GM12878 (cell line): ENCODE results near the gene PGM3. TPM values are rescaled to one million over a fixed set of nuclear protein-coding genes. Genes with fewer than 3 reads are reported as not detected.

ENCODE experiments used
- ATAC-seq: fragments of 200-7000 bp; cut with Tn5 transposase; 3 replicates; pipeline ENCODE4 v1.9.1; 2020; ENCODE audit warnings: mild to moderate bottlenecking, moderate library complexity
- Bru-seq: library from RNA; stranded (reverse); fragments of 400-500 nt; gene quantifications from one replicate; lab custom pipeline; 2021; lab: Mats Ljungman, UMichigan
- BruChase-seq, 2 experiments: library from RNA; stranded (reverse); fragments of 400-500 nt; gene quantifications; one replicate each; lab custom pipeline; 2021; lab: Mats Ljungman, UMichigan
- BruUV-seq: library from RNA; stranded (reverse); fragments of 400-500 nt; replicated peaks from 2 replicates; lab custom pipeline; 2021; lab: Mats Ljungman, UMichigan
- CTCF ChIA-PET: fragments of 300-600 bp; sonication (Branson Sonifier 250); formaldehyde crosslinking; extraction: SDS; loops from one replicate; lab custom pipeline; 2021; ENCODE audit warnings: inconsistent platforms; lab: Yijun Ruan, JAX
- POLR2A ChIA-PET: fragments of 350-600 bp; formaldehyde crosslinking; extraction: SDS; loops from one replicate; lab custom pipeline; 2021; ENCODE audit warnings: inconsistent platforms; lab: Charles Lee
- RAD21 ChIA-PET: fragments of 300-600 bp; sonication (Branson Sonifier 250); formaldehyde crosslinking; loops from one replicate; lab custom pipeline; 2023; ENCODE audit warnings: antibody characterized with exemption; ENCODE audit not compliant: unreplicated experiment; lab: Charles Lee
- SMC1A ChIA-PET: fragments of 300-600 bp; sonication (Branson Sonifier 250); formaldehyde crosslinking; loops from one replicate; lab custom pipeline; 2023; ENCODE audit not compliant: unreplicated experiment, uncharacterized antibody; lab: Charles Lee
- DNase-seq: peaks from one replicate; pipeline ENCODE4 v3.0.0-alpha.2; 2011; ENCODE audit warnings: low read depth, low spot score
- FAIRE-seq: peaks from 3 replicates; lab custom pipeline; 2011; peaks lifted over from hg19 to GRCh38; lab: Jason Lieb, UNC
- H2AFZ ChIP-seq: 2 replicates; pipeline ENCODE4 v1.6.0; 2011; ENCODE audit warnings: low read depth, low read length, control low read depth; ENCODE audit not compliant: control insufficient read depth
- H3K27ac ChIP-seq: 2 replicates; pipeline ENCODE4 v1.5.1; 2011; ENCODE audit warnings: control low read depth; ENCODE audit not compliant: control insufficient read depth, insufficient read depth
- H3K27me3 ChIP-seq, 2 experiments: replicated peaks in 1 of 2; 2 replicates each; pipeline versions ENCODE4 v1.6.0 to v1.6.1; 2011; ENCODE audit warnings: low read length in 1 of 2; ENCODE audit not compliant: control insufficient read depth in 2 of 2, insufficient read depth in 2 of 2
- H3K36me3 ChIP-seq, 2 experiments: 2 replicates each; pipeline ENCODE4 v1.5.1; 2011; ENCODE audit warnings: low read length in 1 of 2; ENCODE audit not compliant: control insufficient read depth in 2 of 2, insufficient read depth in 2 of 2
- H3K4me1 ChIP-seq: 2 replicates; pipeline ENCODE4 v1.6.1; 2011; ENCODE audit warnings: mild to moderate bottlenecking, low read length, moderate library complexity, mixed read lengths; ENCODE audit not compliant: control insufficient read depth, insufficient read depth
- H3K4me2 ChIP-seq: 2 replicates; pipeline ENCODE4 v1.6.0; 2011; ENCODE audit warnings: control low read depth; ENCODE audit not compliant: control insufficient read depth, insufficient read depth
- H3K4me3 ChIP-seq: fragments of 200-600 bp; sonication (generic); 2 replicates; pipeline ENCODE4 v1.5.1; 2016
- H3K79me2 ChIP-seq: 2 replicates; pipeline ENCODE4 v1.6.0; 2011; ENCODE audit warnings: low read length; ENCODE audit not compliant: control insufficient read depth, insufficient read depth
- H3K9ac ChIP-seq: 2 replicates; pipeline ENCODE4 v1.8.0; 2011; ENCODE audit warnings: low read length, control low read depth, mixed read lengths; ENCODE audit not compliant: control insufficient read depth, insufficient read depth
- H3K9me3 ChIP-seq: replicated peaks from 3 replicates; pipeline ENCODE4 v1.5.1; 2011; ENCODE audit warnings: mild to moderate bottlenecking, low read length; ENCODE audit not compliant: control insufficient read depth, insufficient read depth
- H4K20me1 ChIP-seq: 2 replicates; pipeline ENCODE4 v1.6.0; 2011; ENCODE audit not compliant: control insufficient read depth, insufficient read depth
- CHD1 ChIP-seq: IDR thresholded peaks from 2 replicates; pipeline ENCODE4 v1.6.1; 2012; ENCODE audit warnings: low read depth, low read length, improper control_type of control experiment
- CUX1 ChIP-seq: IDR thresholded peaks from 2 replicates; pipeline ENCODE4 v1.6.1; 2012; ENCODE audit warnings: improper control_type of control experiment, low read depth, low read length; ENCODE audit not compliant: insufficient replicate concordance
- PBX3 ChIP-seq: IDR thresholded peaks from 2 replicates; pipeline ENCODE4 v1.6.1; 2011; ENCODE audit warnings: mild to moderate bottlenecking, low read depth, low read length, moderate library complexity; ENCODE audit not compliant: insufficient replicate concordance
- PRDM15 ChIP-seq: fragments of 450-650 bp; formaldehyde crosslinking; IDR thresholded peaks from 2 replicates; pipeline ENCODE4 v1.4.0; 2020; ENCODE audit warnings: mild to moderate bottlenecking, moderate library complexity
- TARDBP ChIP-seq: IDR thresholded peaks from 2 replicates; pipeline ENCODE4 v1.6.1; 2016; ENCODE audit warnings: borderline replicate concordance
- WGBS: methylation state at CpG from one replicate; pipeline ENCODE4 v1.1.6; 2016; ENCODE audit warnings: low lambda C conversion rate; ENCODE audit not compliant: insufficient replicate concordance, insufficient coverage; ENCODE audit errors: missing lambda C conversion rate; 5-methylcytosine and 5-hydroxymethylcytosine counted together
- in situ Hi-C: fragments of 300-500 bp; cut with MboI; formaldehyde crosslinking; loops from 9 replicates; pipeline ENCODE4 v1.14.3; 2018; ENCODE audit warnings: mixed read lengths
- intact Hi-C: fragments of 100-400 bp; cut with micrococcal nuclease; formaldehyde crosslinking; loops from one replicate; pipeline ENCODE4 v1.14.2; 2022; ENCODE audit not compliant: unreplicated experiment
- long read RNA-seq, 2 experiments: library from polyadenylated mRNA; unstranded; transcript quantifications; one replicate each; pipeline ENCODE4 v2.0.0, GENCODE V29; 2019 to 2020
- polyA minus RNA-seq, 3 experiments: library from RNA; depleted of rRNA, polyadenylated mRNA; stranded (reverse); fragments of >200 nt; gene quantifications; 2 replicates each; pipeline ENCODE4 v1.2.3, GENCODE V29; 2011
- polyA plus RNA-seq, 11 experiments: library from polyadenylated mRNA; depleted of rRNA in 4 of 11; unstranded in 6 of 11; stranded (reverse) in 5 of 11; fragments of >200 nt; fragmentation: Nextera tagmentation in 4 of 11; fragmentation: Illumina TruSeq in 1 of 11; extraction: Ambion mirVana in 4 of 11; extraction: Trizol in 1 of 11; gene quantifications; 1 replicate in 1 of 11; 2 replicates in 10 of 11; pipeline versions ENCODE4 v1.2.1 to v1.2.3, GENCODE V29; 2011 to 2016; ENCODE audit warnings: inconsistent platforms in 2 of 11, missing spikeins in 2 of 11, low read depth in 1 of 11
- total RNA-seq, 4 experiments: library from RNA; depleted of rRNA in 3 of 4; stranded (reverse); fragments of >200 nt in 3 of 4; fragmentation: Illumina TruSeq in 1 of 4; extraction: Trizol in 1 of 4; gene quantifications; 2 replicates each; pipeline versions ENCODE4 v1.2.1 to v1.2.3, GENCODE V29; 2013 to 2021

Gene PGM3
- total RNA-seq (2013; cell fraction: nucleolus; rRNA removed), result 73.3 and 81.6 TPM in 2 replicates
- total RNA-seq (2014; rRNA removed) (15.1 and 15.4 TPM in 2 replicates), total RNA-seq (2014; rRNA removed; fragmentation: Illumina TruSeq; extraction: Trizol) (26.2 and 26.5 TPM in 2 replicates), total RNA-seq (2021) (19.8 and 22.4 TPM in 2 replicates), polyA plus RNA-seq (2011; rRNA removed) (32.6 and 34.2 TPM in 2 replicates), polyA plus RNA-seq (2014; fragmentation: Illumina TruSeq; extraction: Trizol) (13.0 and 19.8 TPM in 2 replicates), polyA plus RNA-seq (2014; fragmentation: Nextera tagmentation; extraction: Ambion mirVana) (10 to 100 TPM; 23.1 to 28.6 TPM), polyA plus RNA-seq (2014; rRNA removed) (14.7 and 14.8 TPM in 2 replicates), polyA plus RNA-seq (2016; fragmentation: Nextera tagmentation; extraction: Ambion mirVana) (10 to 100 TPM; 32.0 to 36.0 TPM), polyA minus RNA-seq (2011; rRNA and poly(A)+ RNA removed) (38.5 and 81.3 TPM in 2 replicates), Bru-seq, nascent RNA (percentile 93 among the genes with signal in this experiment), BruChase-seq, experiment 1, labeled RNA remaining after a 6-hour chase (percentile 90 among the genes with signal in this experiment), BruChase-seq, experiment 2, labeled RNA remaining after a 2-hour chase (percentile 96 among the genes with signal in this experiment)
- 31.9 TPM for polyA plus RNA-seq (2011; ENCODE audit: low read depth)
- 8.6 and 13.5 TPM in 2 replicates for polyA plus RNA-seq (2011; cell fraction: cytosol; rRNA removed)
- polyA plus RNA-seq (2011; cell fraction: nucleus; rRNA removed), result 23.7 and 46.9 TPM in 2 replicates
- 21.4 and 24.2 TPM in 2 replicates for polyA plus RNA-seq (2012)
- polyA minus RNA-seq (2011; cell fraction: cytosol; rRNA and poly(A)+ RNA removed), result 17.8 and 20.8 TPM in 2 replicates
- 39.2 and 43.3 TPM in 2 replicates for polyA minus RNA-seq (2011; cell fraction: nucleus; rRNA and poly(A)+ RNA removed)
- long read RNA-seq, experiment 1, full-length matches to known transcripts, result 11 of 17 reads
- long read RNA-seq, experiment 1, partial matches to known transcripts, result 2 of 17 reads
- long read RNA-seq, experiment 1, other reads (novel, unspliced or antisense), result 4 of 17 reads
- long read RNA-seq, experiment 2, full-length matches to known transcripts, result 166 of 224 reads
- long read RNA-seq, experiment 2, partial matches to known transcripts, result 24 of 224 reads
- long read RNA-seq, experiment 2, other reads (novel, unspliced or antisense), result 34 of 224 reads

- Histone ChIP-seq H4K20me1 (no peaks in the 10 kb centered on the region), H3K36me3 (peaks cover 0 to 5% of the 10 kb centered on the region in 2 experiments; a peak in 2 of 4 replicates), H3K27ac (peak within 1 kb of the TSS; percentile 89), H3K4me2 (peak within 1 kb of the TSS; percentile 98), H2AFZ (peak within 1 kb of the TSS; percentile 97), H3K4me1 (peaks cover 5% of the 10 kb centered on the region), H3K4me3 (peak within 1 kb of the TSS; percentile 79), H3K79me2 (peaks cover 28% of the 10 kb centered on the region), H3K9ac (peak within 1 kb of the TSS; percentile 90), H3K27me3 (no peaks in the 10 kb centered on the region), H3K9me3 (no peaks in the 10 kb centered on the region)
- ChIA-PET RAD21 (interaction anchor here (11.8 kb wide), 1 partner anchor 127 kb away, joined by 93 read pairs; the partner anchor contains the start of genes DOP1A and UBE3D), CTCF (interaction anchor here (0.7 to 19.2 kb wide), 2 partner anchors 22 to 127 kb away, joined by 3 to 195 read pairs; partner anchors contain the start of genes DOP1A and UBE3D), SMC1A (interaction anchor here (4.4 to 12.1 kb wide), 2 partner anchors 23 to 124 kb away, joined by 12 to 108 read pairs; partner anchors contain the start of genes DOP1A and UBE3D), POLR2A (interaction anchor here (1.0 to 1.2 kb wide), 2 partner anchors 123 to 126 kb away, joined by 3 read pairs; partner anchors contain the start of gene DOP1A)
- in situ Hi-C loops, result no loop called here
- ATAC-seq (peak; percentile 97), DNase-seq (peak; percentile 56), FAIRE-seq (peak; percentile 95)
- intact Hi-C loops, result loop anchor here (5.0 to 10.0 kb wide), 3 partner anchors 106 to 948 kb away; partner anchors contain the start of genes DOP1A, IBTK and UBE3D
- under 1% methylated on average over 87 of the region's 88 CpGs for WGBS
- no TSS peak for BruUV-seq
- TF ChIP-seq CHD1 (no peak), TARDBP (no peak), PBX3 (no peak), CUX1 (no peak), PRDM15 (CRISPR knock-in tag) (no peak)
Observed at GRCh38 chr6:83192871-83193746, at the start of gene PGM3, which contains the start of gene RWDD2A. Gene PGM3, minus strand, starts transcription at chr6:83193265. Its CDS starts 2,253 bp downstream, at chr6:83191012. Gene RWDD2A, plus strand, starts transcription at chr6:83193357. Its CDS starts 1,095 bp downstream, at chr6:83194452.
